Stimulated activated effector memory CD8-positive, alpha-beta T cell treated with anti-CD3 and anti-CD28 coated beads, Interleukin-12 subunit alpha, Interleukin-12 subunit beta, amount 100 ng/mL, for 72 hours (primary cell): ENCODE results near the gene GORAB.
A peak's percentile ranks its signal among the peaks of the same experiment; 100 is the strongest.

Experiments used
- ATAC-seq: fragments of 150-1000 bp; cut with Tn5 transposase; 2 replicates; pipeline ENCODE4 v1.10.0; 2021
- DNase-seq, 2 donors: peaks; one replicate each; pipeline ENCODE4 v3.0.0; 2021 to 2022; ENCODE audit warnings: low spot score in 2 of 2
- H3K27ac Mint-ChIP-seq: one replicate; pipeline ENCODE4 v1.8.0; 2022; ENCODE audit warnings: mild to moderate bottlenecking, mixed read lengths
- H3K36me3 Mint-ChIP-seq: one replicate; pipeline ENCODE4 v1.8.0; 2022; ENCODE audit warnings: mild to moderate bottlenecking, mixed read lengths
- H3K4me1 Mint-ChIP-seq: one replicate; pipeline ENCODE4 v1.8.0; 2022; ENCODE audit warnings: mixed read lengths
- H3K4me3 Mint-ChIP-seq: one replicate; pipeline ENCODE4 v1.8.0; 2022; ENCODE audit warnings: mild to moderate bottlenecking, mixed read lengths
- H3K9me3 Mint-ChIP-seq: one replicate; pipeline ENCODE4 v1.8.0; 2022; ENCODE audit warnings: mixed read lengths

GORAB gene

GRCh38 chr1:170530972-170531757, 801 bp upstream of the GORAB start:
- no peak overlapping the region for H3K27ac Mint-ChIP-seq
- DNase-seq = no peak
- no peak overlapping the region for H3K4me3 Mint-ChIP-seq
- peaks cover 6% of the 10 kb centered on the region for H3K4me1 Mint-ChIP-seq
- ATAC-seq = no peak
- no peaks in the 10 kb centered on the region for H3K9me3 Mint-ChIP-seq
- peaks cover 2% of the 10 kb centered on the region for H3K36me3 Mint-ChIP-seq

GRCh38 chr1:170533298-170533697, 1.3 kb downstream of the GORAB start:
- DNase-seq (no peak), ATAC-seq (no peak)
- Mint-ChIP-seq H3K36me3 (peaks cover 8% of the 10 kb centered on the region), H3K4me1 (peaks cover 12% of the 10 kb centered on the region), H3K9me3 (no peaks in the 10 kb centered on the region), H3K4me3 (no peak overlapping the region), H3K27ac (no peak overlapping the region)

GRCh38 chr1:170534626-170535147, 2.7 kb downstream of the GORAB start:
- Mint-ChIP-seq H3K36me3 (peaks cover 22% of the 10 kb centered on the region), H3K9me3 (no peaks in the 10 kb centered on the region), H3K27ac (no peak overlapping the region), H3K4me1 (peaks cover 12% of the 10 kb centered on the region), H3K4me3 (no peak overlapping the region)
- DNase-seq (no peak), ATAC-seq (no peak)

GRCh38 chr1:170535418-170535817, 3.5 kb downstream of the GORAB start:
- Mint-ChIP-seq H3K36me3 (peaks cover 30% of the 10 kb centered on the region), H3K4me1 (peaks cover 12% of the 10 kb centered on the region), H3K27ac (no peak overlapping the region), H3K9me3 (no peaks in the 10 kb centered on the region), H3K4me3 (no peak overlapping the region)
- ATAC-seq = no peak
- DNase-seq = no peak

GRCh38 chr1:170536924-170537551, 5.1 kb downstream of the GORAB start:
- ATAC-seq = no peak
- no peak for DNase-seq
- H3K9me3 Mint-ChIP-seq = no peaks in the 10 kb centered on the region
- H3K4me1 Mint-ChIP-seq = peaks cover 12% of the 10 kb centered on the region
- H3K27ac Mint-ChIP-seq = no peak overlapping the region
- no peak overlapping the region for H3K4me3 Mint-ChIP-seq
- peaks cover 46% of the 10 kb centered on the region for H3K36me3 Mint-ChIP-seq

- ATAC-seq (no peak), DNase-seq (no peak)
- peaks cover 12% of the 10 kb centered on the region for H3K4me1 Mint-ChIP-seq
- no peaks in the 10 kb centered on the region for H3K9me3 Mint-ChIP-seq
- H3K4me3 Mint-ChIP-seq = no peak overlapping the region
- H3K27ac Mint-ChIP-seq = no peak overlapping the region
- H3K36me3 Mint-ChIP-seq = peaks cover 55% of the 10 kb centered on the region
Measured at GRCh38 chr1:170537798-170538503, 6.0 kb downstream of the GORAB start.

- Mint-ChIP-seq H3K4me3 (no peak overlapping the region), H3K4me1 (peaks cover 12% of the 10 kb centered on the region), H3K27ac (no peak overlapping the region), H3K36me3 (peaks cover 62% of the 10 kb centered on the region), H3K9me3 (no peaks in the 10 kb centered on the region)
- DNase-seq (no peak), ATAC-seq (no peak)
Measured at GRCh38 chr1:170538687-170539086, 6.7 kb downstream of the GORAB start.

GRCh38 chr1:170539154-170539553, 7.2 kb downstream of the GORAB start:
- Mint-ChIP-seq H3K36me3 (peaks cover 67% of the 10 kb centered on the region), H3K9me3 (no peaks in the 10 kb centered on the region)

GRCh38 chr1:170544624-170545023, 12.7 kb downstream of the GORAB start:
- Mint-ChIP-seq H3K9me3 (no peaks in the 10 kb centered on the region), H3K27ac (peak overlapping the region; percentile 17), H3K4me3 (no peak overlapping the region), H3K4me1 (no peaks in the 10 kb centered on the region), H3K36me3 (peaks cover 100% of the 10 kb centered on the region)
- ATAC-seq (no peak), DNase-seq (no peak)

More at GRCh38 chr1:170539154-170539553, 7.2 kb downstream of the GORAB start:
- ATAC-seq (no peak), DNase-seq (no peak)
- Mint-ChIP-seq H3K4me3 (no peak overlapping the region), H3K27ac (no peak overlapping the region), H3K4me1 (peaks cover 12% of the 10 kb centered on the region)

- Mint-ChIP-seq H3K36me3 (peaks cover 99% of the 10 kb centered on the region), H3K4me1 (no peaks in the 10 kb centered on the region), H3K4me3 (no peak overlapping the region), H3K27ac (no peak overlapping the region), H3K9me3 (no peaks in the 10 kb centered on the region)
- ATAC-seq (peak; percentile 34), DNase-seq (no peak)
Measured at GRCh38 chr1:170545476-170545875, 13.5 kb downstream of the GORAB start.

- Mint-ChIP-seq H3K9me3 (no peaks in the 10 kb centered on the region), H3K36me3 (peaks cover 94% of the 10 kb centered on the region)
Measured at GRCh38 chr1:170547255-170547654, 15.3 kb downstream of the GORAB start.

GRCh38 chr1:170548497-170548896, 16.5 kb downstream of the GORAB start:
- Mint-ChIP-seq H3K27ac (no peak overlapping the region), H3K4me1 (no peaks in the 10 kb centered on the region), H3K36me3 (peaks cover 94% of the 10 kb centered on the region), H3K9me3 (no peaks in the 10 kb centered on the region), H3K4me3 (no peak overlapping the region)
- DNase-seq (no peak), ATAC-seq (no peak)

More at GRCh38 chr1:170547255-170547654, 15.3 kb downstream of the GORAB start:
- no peaks in the 10 kb centered on the region for H3K4me1 Mint-ChIP-seq
- no peak overlapping the region for H3K27ac Mint-ChIP-seq
- DNase-seq = no peak
- no peak for ATAC-seq
- H3K4me3 Mint-ChIP-seq = no peak overlapping the region

- DNase-seq (no peak), ATAC-seq (no peak)
- no peak overlapping the region for H3K27ac Mint-ChIP-seq
- no peak overlapping the region for H3K4me3 Mint-ChIP-seq
- peaks cover 37% of the 10 kb centered on the region for H3K36me3 Mint-ChIP-seq
- no peaks in the 10 kb centered on the region for H3K4me1 Mint-ChIP-seq
- H3K9me3 Mint-ChIP-seq = peaks cover 2% of the 10 kb centered on the region
Measured at GRCh38 chr1:170555370-170555769, 23.4 kb downstream of the GORAB start.

GRCh38 chr1:170556917-170557316, 25.0 kb downstream of the GORAB start:
- H3K4me1 Mint-ChIP-seq = no peaks in the 10 kb centered on the region
- peaks cover 2% of the 10 kb centered on the region for H3K9me3 Mint-ChIP-seq
- no peak overlapping the region for H3K27ac Mint-ChIP-seq
- peaks cover 27% of the 10 kb centered on the region for H3K36me3 Mint-ChIP-seq
- no peak for DNase-seq
- ATAC-seq = no peak
- H3K4me3 Mint-ChIP-seq = no peak overlapping the region

- H3K36me3 Mint-ChIP-seq = peaks cover 11% of the 10 kb centered on the region
- ATAC-seq (no peak), DNase-seq (no peak)
- peaks cover 2% of the 10 kb centered on the region for H3K9me3 Mint-ChIP-seq
- H3K4me1 Mint-ChIP-seq = peaks cover 10% of the 10 kb centered on the region
- H3K4me3 Mint-ChIP-seq = no peak overlapping the region
- no peak overlapping the region for H3K27ac Mint-ChIP-seq
Measured at GRCh38 chr1:170558731-170559130, 26.8 kb downstream of the GORAB start.
